CD4-positive, CD25-positive, alpha-beta regulatory T cell (primary cell): ENCODE results near the gene INPP4A. TPM values are rescaled to one million over a fixed set of nuclear protein-coding genes. Genes with fewer than 3 reads are reported as not detected.

Source experiments
- ATAC-seq, 2 donors: fragments of 150-1000 bp; cut with Tn5 transposase; one replicate each; pipeline ENCODE4 v1.10.0; 2021; ENCODE audit warnings: low read depth in 2 of 2, moderate number of reproducible peaks in 2 of 2, moderate library complexity in 1 of 2
- DNase-seq, 3 donors: peaks; one replicate each; pipeline versions ENCODE4 v3.0.0 to v3.0.0-alpha.2; 2012 to 2022; ENCODE audit warnings: mixed read lengths in 1 of 3
- H3K27ac ChIP-seq: one replicate; pipeline ENCODE4 v1.7.0; 2013; ENCODE audit warnings: mild to moderate bottlenecking, low read length; ENCODE audit not compliant: insufficient read depth, poor library complexity, severe bottlenecking
- H3K27me3 ChIP-seq: one replicate; pipeline ENCODE4 v1.7.0; 2013; ENCODE audit warnings: low read length; ENCODE audit not compliant: control insufficient read depth, insufficient read depth
- H3K36me3 ChIP-seq: one replicate; pipeline ENCODE4 v1.7.0; 2013; ENCODE audit warnings: mild to moderate bottlenecking, low read length, moderate library complexity; ENCODE audit not compliant: control insufficient read depth, insufficient read depth
- H3K4me1 ChIP-seq: 2 replicates; pipeline ENCODE4 v1.7.0; 2013; ENCODE audit warnings: mild to moderate bottlenecking, low read length; ENCODE audit not compliant: insufficient read depth, control insufficient read depth, poor library complexity, severe bottlenecking
- H3K4me3 ChIP-seq: one replicate; pipeline ENCODE4 v1.7.0; 2013; ENCODE audit warnings: low read depth, mild to moderate bottlenecking, low read length, moderate library complexity
- H3K9me3 ChIP-seq, 2 experiments: 1 replicate in 1 of 2; 2 replicates in 1 of 2; pipeline ENCODE4 v1.7.0; 2013; ENCODE audit warnings: low read length in 2 of 2, mild to moderate bottlenecking in 1 of 2, moderate library complexity in 1 of 2; ENCODE audit not compliant: control insufficient read depth in 2 of 2
- H3K27ac Mint-ChIP-seq, 3 donors: one replicate each; pipeline ENCODE4 v1.8.0; 2020 to 2022; ENCODE audit warnings: mild to moderate bottlenecking in 3 of 3, mixed read lengths in 3 of 3, moderate library complexity in 2 of 3
- H3K27me3 Mint-ChIP-seq: one replicate; pipeline ENCODE4 v1.8.0; 2022; ENCODE audit warnings: mild to moderate bottlenecking, mixed read lengths
- H3K36me3 Mint-ChIP-seq: one replicate; pipeline ENCODE4 v1.8.0; 2020; ENCODE audit warnings: mixed read lengths
- H3K4me1 Mint-ChIP-seq, 4 donors: one replicate each; pipeline ENCODE4 v1.8.0; 2020 to 2022; ENCODE audit warnings: mixed read lengths in 4 of 4, mild to moderate bottlenecking in 1 of 4
- H3K4me3 Mint-ChIP-seq, 4 donors: one replicate each; pipeline ENCODE4 v1.8.0; 2020 to 2022; ENCODE audit warnings: mild to moderate bottlenecking in 4 of 4, mixed read lengths in 4 of 4, moderate library complexity in 3 of 4
- H3K9me3 Mint-ChIP-seq, 7 donors: one replicate each; pipeline ENCODE4 v1.8.0; 2020 to 2022; ENCODE audit warnings: mixed read lengths in 7 of 7, mild to moderate bottlenecking in 3 of 7, moderate library complexity in 2 of 7
- polyA plus RNA-seq, 4 donors: library from polyadenylated mRNA; unstranded; fragments of 300-500 nt; fragmentation: Illumina TruSeq; gene quantifications; one replicate each; pipeline ENCODE4 v1.2.3, GENCODE V29; 2021
- total RNA-seq: library from RNA; stranded (reverse); gene quantifications from one replicate; pipeline ENCODE4 v1.2.3, GENCODE V29; 2022

INPP4A gene
- total and polyA plus RNA-seq, 5 donors from 2014 or later, result 27.9 to 106 (median 31.5) TPM

- H3K27ac ChIP-seq, result no peak overlapping the region
- DNase-seq, result no peak
- H3K9me3 ChIP-seq, result no peaks in the 10 kb centered on the region
- peaks cover 100% of the 10 kb centered on the region for H3K36me3 ChIP-seq
- no peaks in the 10 kb centered on the region for H3K27me3 Mint-ChIP-seq
- no peaks in the 10 kb centered on the region for H3K4me1 ChIP-seq
- no peaks in the 10 kb centered on the region for H3K27me3 ChIP-seq
- no peak overlapping the region for H3K27ac Mint-ChIP-seq
- H3K9me3 Mint-ChIP-seq, result peaks cover 0 to 2% (median 0%) of the 10 kb centered on the region in 7 donors
- peaks cover 30% of the 10 kb centered on the region for H3K36me3 Mint-ChIP-seq
- peaks cover 0 to 7% (median 0%) of the 10 kb centered on the region in 4 donors for H3K4me1 Mint-ChIP-seq
- no peak overlapping the region for H3K4me3 Mint-ChIP-seq
- ATAC-seq, result no peak
- no peak overlapping the region for H3K4me3 ChIP-seq
These were observed 123.7 kb downstream of the INPP4A start for GRCh38 chr2:98568161-98568956.

DNA sequence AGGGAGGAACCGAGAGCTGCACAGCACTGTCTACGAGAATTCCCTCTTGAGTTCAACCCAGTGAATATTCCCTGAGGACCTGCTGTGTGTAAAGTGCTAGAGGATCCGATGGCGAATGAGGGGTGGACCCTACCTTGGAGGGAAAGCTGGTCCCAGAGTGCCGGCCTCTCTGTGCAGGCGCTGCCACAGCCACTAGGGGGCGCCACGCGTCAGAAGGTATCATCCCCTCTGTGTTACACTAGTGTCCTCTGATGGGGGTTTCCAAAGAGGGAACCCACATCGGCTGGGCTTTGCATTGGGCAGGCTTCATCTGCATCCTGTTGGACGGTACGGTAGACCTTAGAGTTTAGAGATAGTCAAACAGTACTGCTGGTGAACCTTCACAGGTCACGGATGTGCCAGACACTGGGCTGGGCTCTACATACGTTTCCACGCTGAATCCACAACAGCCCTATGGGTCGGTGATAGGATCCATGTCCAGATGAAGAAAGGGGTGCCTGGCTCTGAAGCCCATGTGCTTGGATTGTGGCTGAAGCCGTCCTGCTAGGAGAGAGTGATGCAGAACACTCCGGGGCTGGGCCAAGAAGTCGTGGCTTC is 124.6 kb downstream of the INPP4A start:
- Histone ChIP-seq H3K9me3 (no peaks in the 10 kb centered on the region), H3K4me1 (no peaks in the 10 kb centered on the region), H3K27me3 (no peaks in the 10 kb centered on the region), H3K4me3 (no peak overlapping the region), H3K36me3 (peaks cover 100% of the 10 kb centered on the region), H3K27ac (no peak overlapping the region)
- Mint-ChIP-seq H3K9me3 (peaks cover 0 to 2% (median 0%) of the 10 kb centered on the region in 7 donors), H3K27ac (peak overlapping the region; percentile 39 to 92 (median 87)), H3K4me1 (peaks cover 0 to 7% (median 0%) of the 10 kb centered on the region in 4 donors), H3K27me3 (no peaks in the 10 kb centered on the region), H3K4me3 (peak overlapping the region in 1 of 4 donors; percentile 76), H3K36me3 (peaks cover 36% of the 10 kb centered on the region)
- ATAC-seq (peak; percentile 60 to 61), DNase-seq (peak; percentile 31 to 54 (median 44))

DNA sequence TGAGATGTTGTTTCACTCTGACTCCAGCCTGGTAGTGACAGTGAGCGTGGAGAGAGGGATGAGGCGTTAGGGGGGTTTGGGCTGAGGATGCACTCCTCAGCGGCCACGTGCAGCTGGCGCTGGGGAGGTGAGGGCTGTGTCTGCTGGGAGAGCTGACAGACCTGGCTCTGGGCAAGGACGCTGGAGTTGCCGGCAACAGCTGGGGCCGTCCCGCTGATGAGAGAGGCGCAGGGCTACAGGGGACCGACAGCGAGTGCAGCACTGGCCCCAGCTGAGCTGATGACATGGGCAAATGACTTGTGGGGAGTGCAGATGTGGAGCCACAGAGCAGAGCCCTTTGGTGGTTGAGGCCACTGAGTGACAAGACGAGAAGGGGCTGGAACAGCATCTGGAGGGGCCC is 125.3 kb downstream of the INPP4A start:
- ATAC-seq (no peak), DNase-seq (no peak)
- peaks cover 99% of the 10 kb centered on the region for H3K36me3 ChIP-seq
- H3K9me3 ChIP-seq, result no peaks in the 10 kb centered on the region
- H3K27ac ChIP-seq, result no peak overlapping the region
- Mint-ChIP-seq H3K4me1 (peaks cover 0 to 7% (median 0%) of the 10 kb centered on the region in 4 donors), H3K36me3 (peaks cover 36% of the 10 kb centered on the region), H3K4me3 (peak overlapping the region in 1 of 4 donors; percentile 76), H3K9me3 (peaks cover 0 to 2% (median 0%) of the 10 kb centered on the region in 7 donors), H3K27me3 (no peaks in the 10 kb centered on the region), H3K27ac (peak overlapping the region; percentile 87 to 93 (median 92))
- H3K4me3 ChIP-seq, result no peak overlapping the region
- H3K27me3 ChIP-seq, result no peaks in the 10 kb centered on the region
- no peaks in the 10 kb centered on the region for H3K4me1 ChIP-seq

- DNase-seq (no peak), ATAC-seq (no peak)
- H3K4me1 ChIP-seq, result no peaks in the 10 kb centered on the region
- H3K27me3 ChIP-seq, result no peaks in the 10 kb centered on the region
- Mint-ChIP-seq H3K4me3 (no peak overlapping the region), H3K36me3 (peaks cover 38% of the 10 kb centered on the region), H3K27ac (peak overlapping the region in 2 of 3 donors; percentile 87 to 93), H3K27me3 (no peaks in the 10 kb centered on the region), H3K9me3 (peaks cover 0 to 2% (median 0%) of the 10 kb centered on the region in 7 donors), H3K4me1 (peaks cover 0 to 7% (median 0%) of the 10 kb centered on the region in 4 donors)
- no peak overlapping the region for H3K4me3 ChIP-seq
- H3K36me3 ChIP-seq, result peaks cover 99% of the 10 kb centered on the region
- no peak overlapping the region for H3K27ac ChIP-seq
- H3K9me3 ChIP-seq, result no peaks in the 10 kb centered on the region
These were observed 125.7 kb downstream of the INPP4A start for GRCh38 chr2:98570356-98570755.

DNA sequence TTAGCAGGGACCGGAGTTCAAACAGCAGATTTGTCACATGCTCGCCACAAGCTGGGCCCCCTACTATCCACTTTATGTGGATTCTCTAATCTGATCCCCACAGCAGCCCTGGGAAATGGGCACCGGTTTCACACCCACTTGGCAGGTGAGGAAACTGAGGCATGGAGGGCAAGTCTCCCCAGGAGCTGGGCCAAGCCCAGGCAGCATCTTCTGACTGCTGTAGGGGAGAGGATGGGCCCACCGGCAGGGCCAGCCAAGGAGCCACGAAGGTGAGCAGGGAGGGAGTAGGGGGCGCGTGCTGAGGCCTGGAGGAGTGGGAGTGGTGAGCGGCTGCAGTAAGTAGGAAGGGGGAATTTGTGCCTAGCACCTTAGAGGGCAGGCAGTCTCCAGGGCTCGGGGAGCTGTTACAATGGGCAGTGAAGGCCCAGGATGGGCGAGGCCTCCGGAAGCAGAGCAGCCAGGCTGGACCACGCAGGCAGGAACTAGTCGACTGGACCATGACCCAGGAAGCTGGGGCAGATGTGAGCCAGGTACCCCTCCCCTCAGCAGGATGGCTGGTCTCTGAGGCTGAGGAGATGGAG is 126.6 kb downstream of the INPP4A start:
- H3K4me1 ChIP-seq, result no peaks in the 10 kb centered on the region
- H3K4me3 ChIP-seq, result no peak overlapping the region
- Mint-ChIP-seq H3K4me1 (peaks cover 0 to 5% (median 0%) of the 10 kb centered on the region in 4 donors), H3K9me3 (peaks cover 0 to 1% (median 0%) of the 10 kb centered on the region in 7 donors), H3K27ac (no peak overlapping the region), H3K36me3 (peaks cover 35% of the 10 kb centered on the region), H3K27me3 (no peaks in the 10 kb centered on the region), H3K4me3 (no peak overlapping the region)
- ATAC-seq, result no peak
- no peak for DNase-seq
- H3K27me3 ChIP-seq, result no peaks in the 10 kb centered on the region
- peaks cover 99% of the 10 kb centered on the region for H3K36me3 ChIP-seq
- no peaks in the 10 kb centered on the region for H3K9me3 ChIP-seq
- H3K27ac ChIP-seq, result no peak overlapping the region

- H3K4me3 Mint-ChIP-seq, result no peak overlapping the region
- H3K27me3 Mint-ChIP-seq, result no peaks in the 10 kb centered on the region
- peaks cover 0 to 4% (median 0%) of the 10 kb centered on the region in 4 donors for H3K4me1 Mint-ChIP-seq
- no peaks in the 10 kb centered on the region for H3K9me3 ChIP-seq
- H3K4me1 ChIP-seq, result no peaks in the 10 kb centered on the region
- no peak overlapping the region for H3K4me3 ChIP-seq
- H3K36me3 Mint-ChIP-seq, result peaks cover 29% of the 10 kb centered on the region
- peaks cover 99% of the 10 kb centered on the region for H3K36me3 ChIP-seq
- DNase-seq, result no peak
- no peak overlapping the region for H3K27ac ChIP-seq
- no peak overlapping the region for H3K27ac Mint-ChIP-seq
- no peaks in the 10 kb centered on the region for H3K27me3 ChIP-seq
- no peak for ATAC-seq
- H3K9me3 Mint-ChIP-seq, result no peaks in the 10 kb centered on the region
These were observed 127.1 kb downstream of the INPP4A start for GRCh38 chr2:98571796-98572195.

DNA sequence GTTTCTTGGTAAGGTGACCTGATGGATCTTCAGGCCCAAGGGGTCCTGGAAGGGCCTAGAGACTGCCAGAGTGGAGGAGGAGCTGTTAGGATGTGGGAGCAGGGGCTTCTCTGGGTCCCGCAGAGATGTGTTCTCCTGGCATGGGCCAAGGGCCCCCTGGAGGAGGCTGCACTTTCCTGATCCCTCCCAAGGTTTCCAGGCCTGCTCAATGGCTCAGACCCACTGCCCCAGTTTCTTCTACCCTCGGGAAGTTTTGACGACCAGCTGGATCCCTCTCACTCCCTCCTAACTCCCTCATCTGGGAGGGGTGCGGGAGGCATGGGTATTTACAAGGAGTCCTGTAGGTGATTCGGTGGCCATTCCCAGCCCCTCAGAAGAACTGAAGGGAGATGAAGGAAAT is 127.6 kb downstream of the INPP4A start:
- no peaks in the 10 kb centered on the region for H3K9me3 ChIP-seq
- Mint-ChIP-seq H3K27me3 (no peaks in the 10 kb centered on the region), H3K36me3 (peaks cover 28% of the 10 kb centered on the region), H3K9me3 (no peaks in the 10 kb centered on the region), H3K4me3 (no peak overlapping the region), H3K27ac (no peak overlapping the region), H3K4me1 (peaks cover 0 to 4% (median 0%) of the 10 kb centered on the region in 4 donors)
- DNase-seq (no peak), ATAC-seq (no peak)
- no peaks in the 10 kb centered on the region for H3K27me3 ChIP-seq
- H3K4me1 ChIP-seq, result no peaks in the 10 kb centered on the region
- H3K4me3 ChIP-seq, result no peak overlapping the region
- no peak overlapping the region for H3K27ac ChIP-seq
- H3K36me3 ChIP-seq, result peaks cover 99% of the 10 kb centered on the region
